HG02938 (cell line): ENCODE results near the gene CASP7.

Experiments
- ATAC-seq: cut with Tn5 transposase; IDR thresholded peaks from one replicate; pipeline ENCODE4 v1.9.1; 2021; ENCODE audit warnings: mild to moderate bottlenecking, moderate library complexity; ENCODE audit not compliant: unreplicated experiment

The CASP7 gene

GRCh38 chr10:113711142-113711541 is 31.4 kb downstream of the CASP7 start:
- ATAC-seq = no peak

GRCh38 chr10:113712024-113712423 is 32.3 kb downstream of the CASP7 start:
- no peak for ATAC-seq

DNA sequence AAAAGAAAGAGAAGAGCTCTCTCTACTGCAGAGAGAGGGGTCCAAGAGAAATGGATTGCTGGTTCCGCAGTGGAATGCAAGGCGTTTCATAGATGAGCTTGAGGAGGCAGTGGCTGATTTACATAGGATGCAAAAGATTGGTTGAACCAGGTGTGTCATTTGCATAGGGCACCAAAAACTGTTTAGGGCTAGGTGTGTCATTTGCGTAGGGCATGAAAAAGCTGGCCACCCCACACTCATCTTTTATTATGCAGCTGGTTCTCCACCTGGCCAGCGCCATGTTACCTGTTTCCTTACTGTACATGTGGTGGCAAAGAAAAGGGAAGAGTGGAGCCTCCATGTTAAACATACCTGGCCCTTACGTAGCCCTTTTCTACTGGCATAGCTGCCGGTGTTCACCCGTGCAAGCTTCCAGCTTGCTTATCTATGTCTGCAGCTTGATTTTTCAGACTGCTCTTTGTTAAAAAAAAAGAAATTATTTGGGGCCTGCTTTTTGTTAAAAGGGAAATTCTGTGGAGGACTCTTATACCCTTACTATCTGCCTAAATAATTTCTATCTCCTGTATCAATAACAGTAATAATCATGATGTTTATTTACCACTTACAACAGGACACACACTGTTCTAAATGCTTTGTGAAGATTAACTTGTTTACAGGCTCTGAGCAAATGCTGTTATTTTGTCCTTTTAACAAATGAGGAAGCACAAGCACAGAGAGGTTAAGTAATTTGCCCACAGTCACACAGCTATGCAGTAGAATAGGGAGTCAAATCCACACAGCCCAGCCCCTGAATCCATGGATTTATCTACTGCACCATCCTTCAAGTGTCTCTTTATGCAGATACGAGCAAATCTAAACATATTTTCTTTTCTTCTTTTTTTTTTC is 33.3 kb downstream of the CASP7 start:
- ATAC-seq = no peak

DNA sequence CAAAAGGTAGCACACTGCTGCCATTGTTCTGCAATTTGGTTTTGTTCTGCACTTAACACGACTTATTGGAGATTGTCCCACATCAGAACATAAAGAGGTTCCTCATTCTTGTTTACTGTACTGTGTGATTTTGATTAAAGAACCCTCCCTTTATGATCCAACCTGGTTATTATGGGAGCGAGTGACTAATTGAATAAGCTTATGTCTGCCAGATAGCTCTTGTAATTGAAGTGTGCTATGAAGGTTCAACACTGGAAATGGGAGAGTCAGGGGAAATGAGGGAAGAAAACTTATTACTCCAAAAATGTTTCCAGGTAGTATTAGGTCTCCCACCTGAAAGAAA is 33.9 kb downstream of the CASP7 start:
- ATAC-seq = no peak

- ATAC-seq = no peak
These were observed 36.6 kb downstream of the CASP7 start for GRCh38 chr10:113716109-113716910.

GRCh38 chr10:113718969-113719822 is 39.5 kb downstream of the CASP7 start:
- ATAC-seq = no peak

GRCh38 chr10:113720386-113720785 is 40.7 kb downstream of the CASP7 start:
- ATAC-seq = no peak

- ATAC-seq = no peak
These were observed 52.6 kb downstream of the CASP7 start for GRCh38 chr10:113732160-113732881.

DNA sequence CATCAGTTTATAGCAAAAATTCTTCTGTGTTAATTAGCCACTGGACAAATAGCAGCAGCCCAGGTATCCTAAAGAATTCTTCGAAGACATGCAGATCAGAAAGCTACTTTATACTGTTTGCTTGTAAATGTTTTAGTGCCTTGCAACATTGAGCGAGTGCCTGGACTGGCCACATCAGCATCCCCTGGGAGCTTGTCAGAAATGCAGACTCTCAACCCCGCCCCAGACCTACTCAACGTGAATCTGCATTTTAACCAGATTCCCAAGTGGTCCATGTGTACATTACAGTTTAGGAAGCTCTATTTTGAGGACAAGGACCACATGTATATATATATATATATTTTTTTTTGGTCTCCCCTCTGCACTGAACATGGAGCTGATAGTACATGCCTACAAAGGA is 53.3 kb downstream of the CASP7 start:
- ATAC-seq = no peak

DNA sequence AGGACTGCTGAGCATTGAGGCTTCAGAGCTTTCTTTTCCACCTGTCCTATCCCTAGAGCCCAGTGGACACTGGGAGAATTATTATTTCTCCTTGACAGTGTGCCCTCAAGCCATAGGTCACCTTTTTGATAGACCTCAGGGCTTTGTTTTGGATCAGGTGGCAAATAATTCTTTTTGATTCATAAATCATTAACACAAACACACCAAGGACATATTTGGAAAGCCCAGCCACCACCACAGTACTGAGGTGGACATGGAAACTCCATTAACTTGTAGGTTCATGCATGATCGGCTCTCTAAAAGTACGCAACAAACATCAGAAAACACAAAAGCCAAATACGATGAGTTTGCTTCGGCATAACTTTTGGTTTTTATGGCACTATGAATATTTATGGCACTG is 53.9 kb downstream of the CASP7 start:
- no peak for ATAC-seq

GRCh38 chr10:113735913-113736312 is 56.2 kb downstream of the CASP7 start:
- ATAC-seq = no peak

DNA sequence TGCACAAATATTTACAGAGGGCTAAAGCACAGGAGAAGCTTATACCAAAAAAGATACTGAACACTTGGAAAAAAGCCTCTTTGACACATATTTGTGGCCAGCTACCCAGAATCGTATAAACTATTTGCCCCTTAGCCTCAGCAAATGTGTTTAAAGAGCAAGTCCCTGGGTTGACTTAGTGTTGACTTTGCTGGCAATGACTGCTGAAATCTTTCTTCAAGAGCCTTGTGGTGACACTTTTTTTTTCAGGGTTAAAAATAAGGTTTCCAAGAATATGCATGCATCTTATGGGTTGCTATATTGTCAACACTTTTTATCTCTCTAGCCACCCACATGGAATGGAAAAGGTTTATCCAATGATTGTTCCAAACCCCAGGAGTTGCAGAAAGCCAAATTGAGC is 56.9 kb downstream of the CASP7 start:
- no peak for ATAC-seq

DNA sequence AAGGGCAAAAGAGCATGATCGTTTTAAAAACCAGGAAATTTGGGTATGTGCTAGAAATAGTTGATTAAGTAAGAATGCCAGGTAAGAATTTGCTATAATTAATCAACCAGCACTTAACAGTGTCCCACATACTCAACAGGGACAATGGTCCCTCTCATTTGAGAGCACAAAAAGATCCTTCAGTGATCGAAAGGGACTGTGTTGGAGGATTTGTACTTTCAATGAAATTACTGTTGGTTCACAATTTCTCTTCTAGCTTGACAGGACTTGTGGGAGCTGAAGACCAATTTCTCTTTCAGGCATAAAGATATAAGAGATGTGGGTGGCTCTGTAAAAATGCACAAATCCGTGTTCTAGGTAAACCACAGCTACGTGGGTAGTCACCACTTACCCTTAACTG is 59.3 kb downstream of the CASP7 start:
- ATAC-seq = no peak

GRCh38 chr10:113739577-113739976 is 59.9 kb downstream of the CASP7 start:
- no peak for ATAC-seq

DNA sequence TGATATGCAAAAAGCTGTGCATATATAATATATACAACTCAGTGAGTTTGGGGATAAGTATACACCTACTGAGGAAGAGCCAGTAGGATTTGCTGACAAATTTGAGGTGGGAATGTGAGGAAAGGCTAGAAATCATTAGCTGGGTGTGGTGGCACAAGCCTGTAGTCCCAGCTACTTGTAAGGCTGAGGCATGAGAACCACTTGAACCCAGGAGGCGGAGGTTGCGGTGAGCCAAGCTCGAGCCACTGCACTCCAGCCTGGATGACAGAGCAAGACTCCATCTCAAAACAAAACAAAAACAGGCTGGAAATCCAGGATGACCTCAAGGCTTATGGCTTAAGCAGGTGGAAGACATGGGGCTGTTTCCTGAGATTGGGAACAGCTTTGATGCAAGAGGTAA is 61.1 kb downstream of the CASP7 start:
- no peak for ATAC-seq

- ATAC-seq = no peak
These were observed 62.8 kb downstream of the CASP7 start for GRCh38 chr10:113742466-113742865.

DNA sequence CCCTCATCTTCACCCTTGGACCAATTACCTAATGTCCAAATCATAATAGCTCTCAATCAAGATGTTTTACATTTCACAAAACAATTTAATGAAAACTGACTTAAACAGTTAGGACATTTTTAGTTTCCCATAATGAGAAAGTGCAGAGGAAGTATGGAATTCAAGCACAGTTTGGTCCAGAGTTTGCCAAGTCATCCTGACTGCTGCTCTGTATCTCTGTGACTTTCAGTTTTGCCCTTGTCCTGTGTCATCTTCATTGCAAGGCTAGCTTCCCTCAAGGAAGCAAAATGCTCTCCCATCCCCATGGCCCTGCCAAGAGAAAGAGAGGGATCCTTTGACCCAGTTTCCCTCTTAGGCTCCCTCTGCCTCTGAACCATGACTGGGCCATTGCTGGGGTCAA is 63.9 kb downstream of the CASP7 start:
- no peak for ATAC-seq

- no peak for ATAC-seq
These were observed 65.7 kb downstream of the CASP7 start for GRCh38 chr10:113745374-113745773.

DNA sequence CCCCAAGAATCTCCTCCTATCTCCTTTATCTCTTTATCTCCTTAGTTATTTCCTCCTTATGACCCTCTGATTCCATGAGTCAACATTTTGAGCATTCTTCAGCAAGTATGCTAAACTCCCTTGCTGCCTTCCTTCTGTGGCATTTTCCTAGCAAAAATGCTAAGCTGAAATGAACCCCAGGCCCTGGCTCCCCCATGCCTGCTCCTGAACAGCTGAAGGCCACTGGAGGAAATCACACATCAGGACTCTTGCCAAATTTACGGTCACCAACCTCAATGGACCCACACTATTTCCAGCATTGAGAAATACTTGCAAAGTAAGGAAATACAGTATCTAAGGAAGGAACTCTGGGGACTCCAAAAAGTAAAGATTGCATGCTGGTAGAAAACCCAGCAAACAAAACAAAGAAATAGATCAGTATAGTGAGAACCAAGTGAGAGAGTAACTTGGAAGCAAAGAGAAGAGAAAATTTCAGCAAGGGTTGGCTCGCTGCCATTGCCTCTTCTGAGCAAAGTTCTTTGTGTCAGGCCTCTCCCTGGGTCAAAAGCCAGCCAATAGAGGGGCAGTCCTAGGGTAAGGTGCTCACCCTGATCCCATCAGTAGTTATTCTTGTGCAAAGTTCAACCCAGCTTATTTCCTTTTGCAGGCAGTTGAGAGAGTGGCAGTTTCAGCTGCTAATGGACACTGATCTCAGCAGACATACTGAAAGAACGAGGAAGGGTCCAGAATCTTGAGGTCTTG is 66.7 kb downstream of the CASP7 start:
- no peak for ATAC-seq

GRCh38 chr10:113751181-113751732 is 71.5 kb downstream of the CASP7 start, which contains the start of gene PLEKHS1:
PLEKHS1 (plus strand) TSS chr10:113751682; CDS start chr10:113755278, 3,596 bp downstream.
- ATAC-seq = no peak
